Head of caudate nucleus (tissue), 42 donors: ENCODE results near the gene NXT1.

ENCODE experiments used
- DNase-seq, 42 donors: peaks; one replicate each; pipeline versions ENCODE4 v3.0.0 to v3.0.0-alpha.2; 2020 to 2021; ENCODE audit warnings: mixed read lengths in 7 of 42
- intact Hi-C: fragments of 100-400 bp; cut with DNase I; formaldehyde crosslinking; loops from one replicate; pipeline ENCODE4 v1.15.0; 2022

NXT1 gene

DNA sequence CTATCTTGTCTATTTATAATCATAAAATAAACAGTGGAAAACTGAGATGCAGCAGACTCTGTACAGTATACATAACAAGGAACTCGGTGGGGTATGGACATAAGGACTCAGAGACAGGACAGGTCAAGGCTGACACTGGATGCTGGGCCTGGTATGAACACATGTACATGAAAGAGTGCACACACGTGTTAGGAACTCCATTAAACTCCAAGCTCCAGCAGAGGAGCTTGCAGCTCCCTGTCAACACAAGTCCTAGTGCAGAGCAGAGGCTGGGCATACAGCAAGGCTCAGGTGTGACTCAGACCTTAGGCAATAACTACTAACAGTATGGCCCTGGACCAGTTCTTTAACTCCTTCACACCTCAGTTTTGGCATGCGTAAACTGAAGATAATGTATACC lies 53.6 kb downstream of the NXT1 start:
- DNase-seq = no peak
- intact Hi-C loops = no loop called here
